HG02885 (cell line): ENCODE data around the gene ALG1.
"Not testable (repeated sequence)": the region's sequence is repeated elsewhere in the genome, so short reads cannot be mapped to it uniquely, and the experiment has no call there.

Experiments used
- ATAC-seq: cut with Tn5 transposase; IDR thresholded peaks from one replicate; pipeline ENCODE4 v1.9.1; 2021; ENCODE audit warnings: mild to moderate bottlenecking; ENCODE audit not compliant: unreplicated experiment, poor library complexity

The ALG1 gene

GRCh38 chr16:5072334-5073278 is 963 bp downstream of the ALG1 start:
- no peak for ATAC-seq

- ATAC-seq: no peak
These were observed 1.6 kb downstream of the ALG1 start for GRCh38 chr16:5073279-5073629.

- not testable (repeated sequence) for ATAC-seq
These were observed 2.1 kb downstream of the ALG1 start for GRCh38 chr16:5073771-5074170.

- ATAC-seq: no peak
These were observed 4.0 kb downstream of the ALG1 start for GRCh38 chr16:5075637-5076036.

GRCh38 chr16:5077304-5077703 is 5.7 kb downstream of the ALG1 start:
- ATAC-seq: no peak

GRCh38 chr16:5078626-5079025 is 7.0 kb downstream of the ALG1 start:
- ATAC-seq: no peak

- ATAC-seq: not testable (repeated sequence)
These were observed 8.8 kb downstream of the ALG1 start for GRCh38 chr16:5080461-5080860.

GRCh38 chr16:5080996-5081395 is 9.4 kb downstream of the ALG1 start:
- ATAC-seq: not testable (repeated sequence)

GRCh38 chr16:5083646-5084045 is 12.0 kb downstream of the ALG1 start:
- ATAC-seq: not testable (repeated sequence)

- ATAC-seq: not testable (repeated sequence)
These were observed 12.6 kb downstream of the ALG1 start for GRCh38 chr16:5084099-5084731.

GRCh38 chr16:5084802-5085201 is 13.2 kb downstream of the ALG1 start:
- not testable (repeated sequence) for ATAC-seq

GRCh38 chr16:5085716-5086115 is 14.1 kb downstream of the ALG1 start:
- ATAC-seq: not testable (repeated sequence)

GRCh38 chr16:5088086-5088790 is 16.6 kb downstream of the ALG1 start:
- not testable (repeated sequence) for ATAC-seq

GRCh38 chr16:5088936-5089335 is 17.3 kb downstream of the ALG1 start:
- ATAC-seq: not testable (repeated sequence)

GRCh38 chr16:5089911-5090555 is 18.4 kb downstream of the ALG1 start:
- ATAC-seq: not testable (repeated sequence)

- ATAC-seq: not testable (repeated sequence)
These were observed 18.9 kb downstream of the ALG1 start for GRCh38 chr16:5090592-5090991.

GRCh38 chr16:5093081-5093480 is 21.4 kb downstream of the ALG1 start:
- not testable (repeated sequence) for ATAC-seq

- not testable (repeated sequence) for ATAC-seq
These were observed 22.1 kb downstream of the ALG1 start for GRCh38 chr16:5093746-5094145.

GRCh38 chr16:5095145-5095830 is 23.6 kb downstream of the ALG1 start:
- ATAC-seq: not testable (repeated sequence)
